ENCODE data around the gene NMBR.

The NMBR gene

GRCh38 chr6:142167486-142167885, 20.6 kb upstream of the NMBR start:
- Histone ChIP-seq H3K4me2 (ENCODE audit: low read depth, low read length, poor library complexity, severe bottlenecking) (no peak overlapping the region), H2AFZ (ENCODE audit: low read depth, low read length, severe bottlenecking) (no peak overlapping the region), H3K36me3 (ENCODE audit: low read length) (peaks cover 32% of the 10 kb centered on the region; the same call in 1 of the 2 replicates), H3K27ac (ENCODE audit: low read depth, low read length) (no peak overlapping the region), H3F3A (ENCODE audit: insufficient read depth) (peaks cover 5% of the 10 kb centered on the region; the same call in 1 of the 2 replicates), H3K79me2 (ENCODE audit: insufficient read depth, low read length) (peaks cover 44% of the 10 kb centered on the region), H3K4me3 (ENCODE audit: insufficient read depth, low read length, poor library complexity, severe bottlenecking) (no peak overlapping the region), H3K27me3 (ENCODE audit: low read length) (no peaks in the 10 kb centered on the region), H4K20me1 (ENCODE audit: low read depth, low read length) (peaks cover 16% of the 10 kb centered on the region), H3K9me3 (ENCODE audit: insufficient read depth, low read length) (no peaks in the 10 kb centered on the region), H3K9me2 (replicated peaks; ENCODE audit: insufficient read depth, low read length) (no peaks in the 10 kb centered on the region), H3K9ac (ENCODE audit: low read length) (no peak overlapping the region)
- TF ChIP-seq EZH2phosphoT487 (conservative IDR thresholded peaks at IDR 0.05; ENCODE audit: low read length) (no peak), CTCF (IDR thresholded peaks at IDR 0.05; ENCODE audit: insufficient read depth, low read length, poor library complexity, severe bottlenecking) (no peak)

GRCh38 chr6:142167071-142167470, 20.1 kb upstream of the NMBR start:
- H3F3A ChIP-seq (ENCODE audit: insufficient read depth): peaks cover 5% of the 10 kb centered on the region; the same call in 1 of the 2 replicates
- no peak overlapping the region for H3K4me3 ChIP-seq (ENCODE audit: insufficient read depth, low read length, poor library complexity, severe bottlenecking)
- H3K27ac ChIP-seq (ENCODE audit: low read depth, low read length): no peak overlapping the region
- no peak for TF ChIP-seq CTCF (IDR thresholded peaks at IDR 0.05; ENCODE audit: insufficient read depth, low read length, poor library complexity, severe bottlenecking)
- no peak for TF ChIP-seq EZH2phosphoT487 (conservative IDR thresholded peaks at IDR 0.05; ENCODE audit: low read length)
- H3K79me2 ChIP-seq (ENCODE audit: insufficient read depth, low read length): peaks cover 48% of the 10 kb centered on the region
- no peak overlapping the region for H3K9ac ChIP-seq (ENCODE audit: low read length)
- peaks cover 19% of the 10 kb centered on the region for H4K20me1 ChIP-seq (ENCODE audit: low read depth, low read length)
- H3K9me3 ChIP-seq (ENCODE audit: insufficient read depth, low read length): no peaks in the 10 kb centered on the region
- H3K27me3 ChIP-seq (ENCODE audit: low read length): no peaks in the 10 kb centered on the region
- no peaks in the 10 kb centered on the region for H3K9me2 ChIP-seq (replicated peaks; ENCODE audit: insufficient read depth, low read length)
- peaks cover 29% of the 10 kb centered on the region; the same call in 1 of the 2 replicates for H3K36me3 ChIP-seq (ENCODE audit: low read length)
- H2AFZ ChIP-seq (ENCODE audit: low read depth, low read length, severe bottlenecking): no peak overlapping the region
- no peak overlapping the region for H3K4me2 ChIP-seq (ENCODE audit: low read depth, low read length, poor library complexity, severe bottlenecking)

GRCh38 chr6:142165227-142165626, 18.3 kb upstream of the NMBR start:
- H3K4me3 ChIP-seq (ENCODE audit: insufficient read depth, low read length, poor library complexity, severe bottlenecking): no peak overlapping the region
- peaks cover 5% of the 10 kb centered on the region; the same call in 1 of the 2 replicates for H3F3A ChIP-seq (ENCODE audit: insufficient read depth)
- TF ChIP-seq EZH2phosphoT487 (conservative IDR thresholded peaks at IDR 0.05; ENCODE audit: low read length) (no peak), CTCF (IDR thresholded peaks at IDR 0.05; ENCODE audit: insufficient read depth, low read length, poor library complexity, severe bottlenecking) (no peak)
- H3K4me2 ChIP-seq (ENCODE audit: low read depth, low read length, poor library complexity, severe bottlenecking): no peak overlapping the region
- peaks cover 22% of the 10 kb centered on the region; the same call in 1 of the 2 replicates for H3K36me3 ChIP-seq (ENCODE audit: low read length)
- H2AFZ ChIP-seq (ENCODE audit: low read depth, low read length, severe bottlenecking): no peak overlapping the region
- H3K27me3 ChIP-seq (ENCODE audit: low read length): no peaks in the 10 kb centered on the region
- no peak overlapping the region for H3K27ac ChIP-seq (ENCODE audit: low read depth, low read length)
- H3K9ac ChIP-seq (ENCODE audit: low read length): no peak overlapping the region
- no peaks in the 10 kb centered on the region for H3K9me3 ChIP-seq (ENCODE audit: insufficient read depth, low read length)
- H4K20me1 ChIP-seq (ENCODE audit: low read depth, low read length): peaks cover 35% of the 10 kb centered on the region
- no peaks in the 10 kb centered on the region for H3K9me2 ChIP-seq (replicated peaks; ENCODE audit: insufficient read depth, low read length)
- peaks cover 66% of the 10 kb centered on the region for H3K79me2 ChIP-seq (ENCODE audit: insufficient read depth, low read length)
